ENCODE data around the gene AGGF1. TPM values are rescaled to one million over a fixed set of nuclear protein-coding genes. Genes with fewer than 3 reads are reported as not detected.

Gene AGGF1
- total RNA-seq, 2 donors from 2014 or later: 20.8 to 24.4 TPM

- Histone ChIP-seq H3K27me3 (ENCODE audit: control insufficient read depth, insufficient read depth, low read length, poor library complexity, severe bottlenecking) (peaks cover 7% of the 10 kb centered on the region), H3K4me1 (ENCODE audit: control insufficient read depth, insufficient read depth, low read length) (no peaks in the 10 kb centered on the region), H3K9me3 (ENCODE audit: control insufficient read depth, low read length) (no peaks in the 10 kb centered on the region), H3K27ac (ENCODE audit: low read depth, low read length) (no peak overlapping the region), H3K4me3 (ENCODE audit: low read length) (no peak overlapping the region), H3K36me3 (ENCODE audit: control insufficient read depth, insufficient read depth, low read length) (no peaks in the 10 kb centered on the region), H3K9ac (ENCODE audit: extremely low read depth, low read length, poor library complexity, severe bottlenecking) (no peak overlapping the region)
- Mint-ChIP-seq H3K4me3 (no peak overlapping the region), H3K27ac (no peak overlapping the region), H3K9me3 (no peaks in the 10 kb centered on the region), H3K36me3 (ENCODE audit: low read depth) (peaks cover 14% of the 10 kb centered on the region), H3K27me3 (ENCODE audit: insufficient read depth) (peaks cover 10% of the 10 kb centered on the region), H3K4me1 (peaks cover 3% of the 10 kb centered on the region)
- DNase-seq: no peak
- no peak for TF ChIP-seq CTCF (conservative IDR thresholded peaks at IDR 0.05)
- WGBS, 2 experiments (ENCODE audit: insufficient coverage in 1 of 2, insufficient read length in 1 of 2): 80 to 84% methylated on average over 2 to 4 of the region's 5 CpGs
Observed at GRCh38 chr5:77080905-77081304, 50.7 kb downstream of the AGGF1 start.

- Histone ChIP-seq H3K9me3 (ENCODE audit: control insufficient read depth, low read length) (no peaks in the 10 kb centered on the region), H3K27ac (ENCODE audit: low read depth, low read length) (no peak overlapping the region), H3K4me1 (ENCODE audit: control insufficient read depth, insufficient read depth, low read length) (no peaks in the 10 kb centered on the region), H3K9ac (ENCODE audit: extremely low read depth, low read length, poor library complexity, severe bottlenecking) (no peak overlapping the region), H3K36me3 (ENCODE audit: control insufficient read depth, insufficient read depth, low read length) (no peaks in the 10 kb centered on the region), H3K4me3 (ENCODE audit: low read length) (no peak overlapping the region), H3K27me3 (ENCODE audit: control insufficient read depth, insufficient read depth, low read length, poor library complexity, severe bottlenecking) (peaks cover 7% of the 10 kb centered on the region)
- Mint-ChIP-seq H3K4me1 (peaks cover 4% of the 10 kb centered on the region), H3K27me3 (ENCODE audit: insufficient read depth) (peaks cover 6% of the 10 kb centered on the region), H3K4me3 (no peak overlapping the region), H3K36me3 (ENCODE audit: low read depth) (peaks cover 14% of the 10 kb centered on the region), H3K9me3 (no peaks in the 10 kb centered on the region), H3K27ac (no peak overlapping the region)
- no peak for DNase-seq
- WGBS, 2 experiments (ENCODE audit: insufficient coverage in 1 of 2, insufficient read length in 1 of 2): 40% methylated on average over 1 of the region's 1 CpG; no CpG with 5 or more reads in 1 of the 2 experiments
- no peak for TF ChIP-seq CTCF (conservative IDR thresholded peaks at IDR 0.05)
Observed at GRCh38 chr5:77082280-77082679, 52.1 kb downstream of the AGGF1 start.

GRCh38 chr5:77083088-77083487 is 52.9 kb downstream of the AGGF1 start:
- Mint-ChIP-seq H3K36me3 (ENCODE audit: low read depth) (peaks cover 14% of the 10 kb centered on the region), H3K4me1 (peaks cover 10% of the 10 kb centered on the region), H3K9me3 (no peaks in the 10 kb centered on the region), H3K27me3 (ENCODE audit: insufficient read depth) (peaks cover 1% of the 10 kb centered on the region), H3K4me3 (no peak overlapping the region), H3K27ac (no peak overlapping the region)
- 95 to 97% methylated on average over 4 to 6 of the region's 6 CpGs for WGBS, 2 experiments (ENCODE audit: insufficient coverage in 1 of 2, insufficient read length in 1 of 2)
- H3K36me3 ChIP-seq (ENCODE audit: control insufficient read depth, insufficient read depth, low read length): no peaks in the 10 kb centered on the region
- H3K4me1 ChIP-seq (ENCODE audit: control insufficient read depth, insufficient read depth, low read length): peaks cover 6% of the 10 kb centered on the region
- no peak overlapping the region for H3K9ac ChIP-seq (ENCODE audit: extremely low read depth, low read length, poor library complexity, severe bottlenecking)
- no peak overlapping the region for H3K4me3 ChIP-seq (ENCODE audit: low read length)
- no peak for TF ChIP-seq CTCF (conservative IDR thresholded peaks at IDR 0.05)
- no peaks in the 10 kb centered on the region for H3K9me3 ChIP-seq (ENCODE audit: control insufficient read depth, low read length)
- peaks cover 5% of the 10 kb centered on the region for H3K27me3 ChIP-seq (ENCODE audit: control insufficient read depth, insufficient read depth, low read length, poor library complexity, severe bottlenecking)
- no peak for DNase-seq
- no peak overlapping the region for H3K27ac ChIP-seq (ENCODE audit: low read depth, low read length)

Measured in endodermal cell (in vitro differentiated cells).